ENCODE measurements around the gene CFAP251.
"Not testable (repeated sequence)": the region's sequence is repeated elsewhere in the genome, so short reads cannot be mapped to it uniquely, and the experiment has no call there.

DNA sequence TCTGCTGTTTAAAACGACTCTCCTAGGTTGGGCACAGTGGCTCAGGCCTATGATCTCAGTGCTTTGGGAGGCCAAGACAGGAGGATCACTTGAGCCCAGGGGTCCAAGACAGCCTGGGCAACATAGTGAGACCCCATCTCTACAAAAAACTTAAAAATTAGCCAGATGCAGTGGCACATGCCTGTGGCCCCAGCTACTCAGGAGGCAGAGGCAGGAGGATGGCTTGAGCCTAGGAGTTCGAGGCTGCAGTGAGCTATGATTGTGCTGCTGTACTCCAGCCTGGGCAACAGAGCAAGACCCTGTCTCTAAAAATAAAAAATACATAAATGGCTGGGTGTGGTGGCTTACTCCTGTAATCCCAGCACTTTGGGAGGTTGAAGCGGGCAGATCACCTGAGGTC lies 123.1 kb downstream of the CFAP251 start:
- TF ChIP-seq ZNF623 (tag by site-specific recombination; IDR thresholded peaks at IDR 0.05); ZNF670 (tag by site-specific recombination; IDR thresholded peaks at IDR 0.05; ENCODE audit: low read depth); ZNF416 (tag by site-specific recombination; IDR thresholded peaks at IDR 0.05); SP3 (tag by site-specific recombination; IDR thresholded peaks at IDR 0.05); ATF2 (tag by site-specific recombination; IDR thresholded peaks at IDR 0.05; ENCODE audit: low read depth); CTCF (tag by site-specific recombination; IDR thresholded peaks at IDR 0.05); ZNF626 (tag by site-specific recombination; IDR thresholded peaks at IDR 0.05): not testable (repeated sequence)
- TF ChIP-seq, protein P1, sequence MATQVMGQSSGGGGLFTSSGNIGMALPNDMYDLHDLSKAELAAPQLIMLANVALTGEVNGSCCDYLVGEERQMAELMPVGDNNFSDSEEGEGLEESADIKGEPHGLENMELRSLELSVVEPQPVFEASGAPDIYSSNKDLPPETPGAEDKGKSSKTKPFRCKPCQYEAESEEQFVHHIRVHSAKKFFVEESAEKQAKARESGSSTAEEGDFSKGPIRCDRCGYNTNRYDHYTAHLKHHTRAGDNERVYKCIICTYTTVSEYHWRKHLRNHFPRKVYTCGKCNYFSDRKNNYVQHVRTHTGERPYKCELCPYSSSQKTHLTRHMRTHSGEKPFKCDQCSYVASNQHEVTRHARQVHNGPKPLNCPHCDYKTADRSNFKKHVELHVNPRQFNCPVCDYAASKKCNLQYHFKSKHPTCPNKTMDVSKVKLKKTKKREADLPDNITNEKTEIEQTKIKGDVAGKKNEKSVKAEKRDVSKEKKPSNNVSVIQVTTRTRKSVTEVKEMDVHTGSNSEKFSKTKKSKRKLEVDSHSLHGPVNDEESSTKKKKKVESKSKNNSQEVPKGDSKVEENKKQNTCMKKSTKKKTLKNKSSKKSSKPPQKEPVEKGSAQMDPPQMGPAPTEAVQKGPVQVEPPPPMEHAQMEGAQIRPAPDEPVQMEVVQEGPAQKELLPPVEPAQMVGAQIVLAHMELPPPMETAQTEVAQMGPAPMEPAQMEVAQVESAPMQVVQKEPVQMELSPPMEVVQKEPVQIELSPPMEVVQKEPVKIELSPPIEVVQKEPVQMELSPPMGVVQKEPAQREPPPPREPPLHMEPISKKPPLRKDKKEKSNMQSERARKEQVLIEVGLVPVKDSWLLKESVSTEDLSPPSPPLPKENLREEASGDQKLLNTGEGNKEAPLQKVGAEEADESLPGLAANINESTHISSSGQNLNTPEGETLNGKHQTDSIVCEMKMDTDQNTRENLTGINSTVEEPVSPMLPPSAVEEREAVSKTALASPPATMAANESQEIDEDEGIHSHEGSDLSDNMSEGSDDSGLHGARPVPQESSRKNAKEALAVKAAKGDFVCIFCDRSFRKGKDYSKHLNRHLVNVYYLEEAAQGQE (tag by site-specific recombination; IDR thresholded peaks at IDR 0.05): not testable (repeated sequence)
